Brain microvascular endothelial cell (primary cell): Measurements from ENCODE around the gene ACTL8.

ENCODE experiments used
- DNase-seq: peaks from one replicate; pipeline ENCODE4 v3.0.0-alpha.2; 2020
- H3K27ac ChIP-seq: fragments of 250-450 bp; sonication (Bioruptor Pico); 2 replicates; pipeline ENCODE4 v1.5.1; 2020; ENCODE audit warnings: mild to moderate bottlenecking, moderate library complexity
- H3K27me3 ChIP-seq: fragments of 250-450 bp; sonication (Bioruptor Pico); replicated peaks from 2 replicates; pipeline ENCODE4 v1.5.1; 2020; ENCODE audit warnings: mild to moderate bottlenecking
- H3K36me3 ChIP-seq: fragments of 250-450 bp; sonication (Bioruptor Pico); replicated peaks from 2 replicates; pipeline ENCODE4 v1.5.1; 2020; ENCODE audit warnings: mild to moderate bottlenecking
- H3K4me3 ChIP-seq: 2 replicates; pipeline ENCODE4 v1.5.1; 2011; ENCODE audit warnings: low read depth, mild to moderate bottlenecking, control low read depth, low read length, moderate library complexity
- CTCF ChIP-seq: IDR thresholded peaks from 2 replicates; pipeline ENCODE4 v1.5.1; 2011; ENCODE audit warnings: low read depth, mild to moderate bottlenecking, moderate library complexity, low read length, control low read depth, inconsistent platforms; ENCODE audit errors: missing control alignments
- in situ Hi-C: cut with HindIII; loops from 2 replicates; pipeline ENCODE4 v1.10.0; 2017; ENCODE audit warnings: low sequenced_read_pairs, low pct_ligation_motif_present

ACTL8 gene

DNA sequence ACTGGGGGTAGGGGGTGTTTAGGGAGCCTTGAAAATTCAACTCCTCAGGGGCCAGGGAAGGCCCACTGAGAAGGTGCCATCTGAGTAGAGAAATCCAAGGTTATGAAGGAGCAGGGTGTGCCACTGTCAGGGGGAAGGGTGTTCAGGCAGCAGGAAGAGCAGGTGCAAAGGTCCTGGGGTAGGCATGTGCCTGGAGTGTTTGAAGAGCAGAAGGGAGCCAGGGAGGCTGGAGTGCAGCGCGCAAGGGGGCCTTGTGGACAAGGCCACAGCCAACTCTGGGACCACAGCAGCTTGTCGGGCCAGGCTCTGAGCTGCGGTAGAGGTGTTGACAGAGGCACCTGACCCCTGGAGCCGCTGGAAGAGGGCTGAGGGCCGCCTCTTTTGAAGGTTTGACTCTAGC lies 19.3 kb downstream of the ACTL8 start:
- H3K27ac ChIP-seq: no peak overlapping the region
- H3K36me3 ChIP-seq: no peaks in the 10 kb centered on the region
- no peak overlapping the region for H3K4me3 ChIP-seq
- DNase-seq: no peak
- TF ChIP-seq CTCF: no peak
- in situ Hi-C loops: no loop called here
- peaks cover 6% of the 10 kb centered on the region for H3K27me3 ChIP-seq

DNA sequence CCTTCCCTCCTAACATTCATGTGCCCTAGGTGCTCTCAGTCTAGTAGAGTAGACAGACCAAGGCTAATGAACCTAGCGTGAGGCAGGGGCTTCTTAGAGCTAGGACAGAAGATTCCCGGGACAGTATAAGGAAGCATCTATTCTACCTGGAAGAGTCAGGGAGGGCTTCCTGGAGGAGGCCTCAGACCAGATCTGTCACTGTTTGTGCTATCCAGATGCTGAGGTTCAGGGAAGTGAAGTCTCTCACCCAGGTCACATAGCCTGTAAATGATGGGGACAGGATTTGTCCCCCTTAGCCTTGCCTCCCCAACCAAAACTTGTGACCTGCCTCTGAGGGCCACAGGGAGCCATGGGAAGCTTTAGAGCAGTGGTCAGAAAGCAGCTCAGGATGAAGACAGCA lies 20.7 kb downstream of the ACTL8 start:
- H3K27ac ChIP-seq: no peak overlapping the region
- H3K27me3 ChIP-seq: peaks cover 6% of the 10 kb centered on the region
- no peak for DNase-seq
- no peaks in the 10 kb centered on the region for H3K36me3 ChIP-seq
- H3K4me3 ChIP-seq: no peak overlapping the region
- in situ Hi-C loops: no loop called here
- no peak for TF ChIP-seq CTCF

DNA sequence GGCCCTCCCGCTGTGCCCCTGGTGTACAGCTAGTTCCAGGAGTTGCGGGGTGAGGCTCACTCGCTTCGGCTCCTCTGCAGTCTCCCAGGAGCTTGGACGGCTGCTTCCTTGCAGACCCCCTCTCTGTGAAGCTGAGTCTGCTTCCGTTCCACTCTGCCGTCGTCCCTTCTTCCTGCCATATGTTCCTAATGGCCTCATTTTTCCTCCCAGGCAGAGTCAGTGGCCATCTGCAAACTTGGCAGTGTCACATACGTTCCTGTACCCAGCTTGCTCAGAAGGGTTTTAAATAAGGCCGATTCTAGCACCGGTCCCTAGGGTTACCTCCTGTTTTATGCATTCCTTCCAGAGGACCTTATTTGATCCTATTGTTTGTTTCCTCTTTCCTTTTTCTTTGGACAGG lies 21.3 kb downstream of the ACTL8 start:
- Histone ChIP-seq H3K27me3 (peaks cover 6% of the 10 kb centered on the region), H3K36me3 (no peaks in the 10 kb centered on the region), H3K27ac (no peak overlapping the region), H3K4me3 (no peak overlapping the region)
- in situ Hi-C loops: no loop called here
- TF ChIP-seq CTCF: no peak
- DNase-seq: no peak

GRCh38 chr1:17777330-17777729 lies 22.2 kb downstream of the ACTL8 start:
- peaks cover 6% of the 10 kb centered on the region for H3K27me3 ChIP-seq

GRCh38 chr1:17777818-17778217 lies 22.7 kb downstream of the ACTL8 start:
- TF ChIP-seq CTCF: no peak
- Histone ChIP-seq H3K36me3 (no peaks in the 10 kb centered on the region), H3K27ac (no peak overlapping the region), H3K27me3 (peaks cover 6% of the 10 kb centered on the region), H3K4me3 (no peak overlapping the region)
- in situ Hi-C loops: no loop called here
- no peak for DNase-seq

More at GRCh38 chr1:17777330-17777729, 22.2 kb downstream of the ACTL8 start:
- no peaks in the 10 kb centered on the region for H3K36me3 ChIP-seq
- H3K27ac ChIP-seq: no peak overlapping the region
- no peak for DNase-seq
- TF ChIP-seq CTCF: no peak
- in situ Hi-C loops: no loop called here
- H3K4me3 ChIP-seq: no peak overlapping the region

DNA sequence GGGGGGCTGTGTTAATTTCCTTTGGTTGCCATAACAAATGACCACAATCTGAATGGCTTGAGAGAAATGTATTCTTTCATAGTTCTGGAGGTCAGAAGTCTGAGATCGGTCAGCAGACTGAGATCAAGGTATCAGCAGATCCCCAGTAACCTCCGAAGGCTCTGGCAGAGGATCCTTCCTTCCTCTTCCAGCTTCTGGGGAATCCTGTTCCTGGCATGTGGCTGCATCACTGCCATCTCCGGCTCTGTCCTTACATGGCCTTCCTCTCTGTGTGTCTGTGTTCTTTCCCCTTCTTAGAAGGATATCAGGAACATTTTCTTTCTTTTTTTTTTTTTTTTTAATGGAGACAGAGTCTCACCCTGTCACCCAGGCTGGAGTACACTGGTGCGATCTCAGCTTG lies 25.8 kb downstream of the ACTL8 start:
- H3K27me3 ChIP-seq: no peaks in the 10 kb centered on the region
- no peak for TF ChIP-seq CTCF
- in situ Hi-C loops: no loop called here
- DNase-seq: no peak
- no peak overlapping the region for H3K4me3 ChIP-seq
- H3K36me3 ChIP-seq: no peaks in the 10 kb centered on the region
- no peak overlapping the region for H3K27ac ChIP-seq
